ENCODE measurements around the gene HSFX4.

HSFX4 gene

DNA sequence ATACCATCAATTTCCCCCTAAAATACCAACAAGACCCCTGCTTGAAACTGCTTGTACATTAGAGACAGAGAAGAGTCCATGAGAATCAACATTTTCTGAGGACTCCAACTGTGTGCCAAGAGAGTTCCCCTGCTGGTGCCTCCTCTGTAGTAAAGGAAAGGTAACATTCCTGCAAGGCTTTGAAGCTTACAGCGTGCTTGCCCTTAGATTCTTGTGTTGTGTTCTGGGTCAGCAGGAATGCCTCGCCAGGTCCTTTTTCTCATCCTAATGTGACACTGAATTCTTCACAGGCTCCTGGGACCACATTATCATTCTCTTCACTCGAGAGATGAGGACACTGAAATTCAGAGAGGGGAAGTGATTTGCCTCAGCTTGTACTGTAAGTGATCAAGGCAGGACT, 18.6 kb downstream of the HSFX4 start:
- DNase-seq (ENCODE audit: low read depth), result no peak
- TF ChIP-seq, protein P1, sequence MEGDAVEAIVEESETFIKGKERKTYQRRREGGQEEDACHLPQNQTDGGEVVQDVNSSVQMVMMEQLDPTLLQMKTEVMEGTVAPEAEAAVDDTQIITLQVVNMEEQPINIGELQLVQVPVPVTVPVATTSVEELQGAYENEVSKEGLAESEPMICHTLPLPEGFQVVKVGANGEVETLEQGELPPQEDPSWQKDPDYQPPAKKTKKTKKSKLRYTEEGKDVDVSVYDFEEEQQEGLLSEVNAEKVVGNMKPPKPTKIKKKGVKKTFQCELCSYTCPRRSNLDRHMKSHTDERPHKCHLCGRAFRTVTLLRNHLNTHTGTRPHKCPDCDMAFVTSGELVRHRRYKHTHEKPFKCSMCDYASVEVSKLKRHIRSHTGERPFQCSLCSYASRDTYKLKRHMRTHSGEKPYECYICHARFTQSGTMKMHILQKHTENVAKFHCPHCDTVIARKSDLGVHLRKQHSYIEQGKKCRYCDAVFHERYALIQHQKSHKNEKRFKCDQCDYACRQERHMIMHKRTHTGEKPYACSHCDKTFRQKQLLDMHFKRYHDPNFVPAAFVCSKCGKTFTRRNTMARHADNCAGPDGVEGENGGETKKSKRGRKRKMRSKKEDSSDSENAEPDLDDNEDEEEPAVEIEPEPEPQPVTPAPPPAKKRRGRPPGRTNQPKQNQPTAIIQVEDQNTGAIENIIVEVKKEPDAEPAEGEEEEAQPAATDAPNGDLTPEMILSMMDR (IDR thresholded peaks at IDR 0.05; ENCODE audit: insufficient read depth, low read depth, low read length, missing control alignments), result no peak
- no peak overlapping the region for H3K4me3 ChIP-seq (ENCODE audit: low read depth, low read length)

DNA sequence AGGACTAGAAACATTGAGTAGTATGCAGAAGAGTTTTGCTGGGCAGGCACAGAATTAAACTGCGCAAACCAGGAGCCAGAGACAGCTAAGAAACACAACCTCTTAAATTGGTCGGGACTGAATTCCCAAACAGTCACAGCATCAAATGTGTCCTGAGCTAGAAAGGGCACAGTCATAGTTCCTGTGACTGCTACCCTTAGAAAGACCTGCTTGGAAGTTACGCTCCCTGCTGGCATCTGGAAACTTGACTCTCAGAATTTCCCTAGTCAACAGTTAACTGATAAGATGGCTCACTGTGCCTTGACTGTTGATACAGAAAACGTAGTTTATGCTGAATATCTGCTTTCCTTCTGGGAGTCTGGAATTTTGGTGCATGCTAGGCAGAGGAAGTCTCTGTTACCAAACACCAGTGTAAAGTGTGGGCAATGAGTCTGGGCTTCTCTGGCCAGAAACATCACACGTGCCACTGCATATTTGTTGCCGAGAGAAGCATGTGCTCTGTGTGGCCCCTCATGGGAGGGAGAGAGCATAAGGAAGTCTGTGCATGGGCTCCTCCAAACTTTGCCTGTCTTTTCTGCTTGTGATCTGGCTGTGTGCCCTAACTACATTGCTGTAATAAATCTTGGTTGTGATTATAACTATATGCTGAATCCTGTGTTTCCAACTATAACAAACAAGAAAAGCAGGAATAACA, 20.5 kb downstream of the HSFX4 start:
- TF ChIP-seq, protein P1 (IDR thresholded peaks at IDR 0.05; ENCODE audit: insufficient read depth, low read depth, low read length, missing control alignments), result no peak
- no peak for DNase-seq (ENCODE audit: low read depth)
- H3K4me3 ChIP-seq (ENCODE audit: low read depth, low read length), result no peak overlapping the region

DNA sequence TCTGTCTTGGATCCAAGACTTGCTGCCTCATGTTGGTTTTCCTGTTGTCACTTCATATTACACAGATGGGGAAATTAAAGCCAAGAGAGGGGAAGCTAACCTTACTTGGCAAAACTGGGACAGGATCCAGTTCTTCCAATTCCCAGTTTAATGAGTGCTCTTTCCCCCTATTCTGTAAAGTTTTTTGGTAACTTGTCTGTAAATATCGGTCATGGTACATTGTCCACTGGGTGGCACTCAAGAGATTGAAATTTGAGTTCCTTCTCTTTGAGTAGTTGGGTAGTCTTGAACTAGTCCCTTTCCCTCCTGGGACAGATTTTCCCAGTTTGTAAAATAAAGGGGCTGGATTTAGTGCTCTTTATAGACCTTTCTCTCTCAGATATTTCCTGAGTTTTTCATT, 21.3 kb downstream of the HSFX4 start:
- DNase-seq (ENCODE audit: low read depth), result peak; percentile 21
- H3K4me3 ChIP-seq (ENCODE audit: low read depth, low read length), result no peak overlapping the region
- TF ChIP-seq, protein P1 (IDR thresholded peaks at IDR 0.05; ENCODE audit: insufficient read depth, low read depth, low read length, missing control alignments), result no peak

DNA sequence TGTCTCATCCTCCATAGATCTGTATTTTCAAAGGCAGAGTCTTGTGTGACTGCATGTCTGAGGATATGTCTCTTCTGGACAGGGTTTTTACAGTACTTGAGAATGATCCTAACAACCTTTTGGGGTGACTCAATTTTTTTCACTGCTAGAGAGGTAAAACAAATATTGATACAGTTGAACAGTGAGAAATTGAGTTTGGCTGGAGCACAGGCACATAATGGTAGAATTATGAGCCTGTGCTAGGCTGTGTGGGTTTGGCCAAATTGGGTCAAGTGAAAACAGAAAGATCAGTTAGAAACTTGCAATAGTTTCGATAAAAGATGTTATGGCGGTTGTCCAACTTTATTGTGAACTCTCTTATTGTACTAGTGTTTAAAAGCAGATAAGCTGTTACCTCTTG, 32.2 kb downstream of the HSFX4 start:
- no peak for DNase-seq (ENCODE audit: low read depth)
- no peak overlapping the region for H3K4me3 ChIP-seq (ENCODE audit: low read depth, low read length)
- TF ChIP-seq, protein P1 (IDR thresholded peaks at IDR 0.05; ENCODE audit: insufficient read depth, low read depth, low read length, missing control alignments), result no peak

DNA sequence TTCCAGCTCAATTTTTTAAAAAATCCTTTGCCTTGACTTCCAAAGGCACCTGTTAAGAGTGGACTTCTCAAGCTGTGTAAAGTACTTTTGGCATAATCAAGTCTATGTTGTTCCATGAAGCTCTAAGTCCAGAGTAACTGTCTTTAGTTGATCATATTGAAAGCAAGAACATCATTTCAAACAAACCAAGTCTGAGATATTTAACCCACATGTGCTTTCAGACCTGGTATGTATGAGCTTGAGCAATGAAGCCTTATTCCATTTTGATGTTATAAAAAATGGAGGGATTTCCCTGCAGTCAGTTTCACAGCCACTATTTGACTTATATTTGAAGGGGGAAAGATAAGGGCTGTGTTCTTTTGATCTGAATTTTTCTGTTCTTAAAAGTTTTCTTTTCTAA, 32.6 kb downstream of the HSFX4 start:
- H3K4me3 ChIP-seq (ENCODE audit: low read depth, low read length), result no peak overlapping the region
- DNase-seq (ENCODE audit: low read depth), result no peak
- TF ChIP-seq, protein P1 (IDR thresholded peaks at IDR 0.05; ENCODE audit: insufficient read depth, low read depth, low read length, missing control alignments), result no peak

DNA sequence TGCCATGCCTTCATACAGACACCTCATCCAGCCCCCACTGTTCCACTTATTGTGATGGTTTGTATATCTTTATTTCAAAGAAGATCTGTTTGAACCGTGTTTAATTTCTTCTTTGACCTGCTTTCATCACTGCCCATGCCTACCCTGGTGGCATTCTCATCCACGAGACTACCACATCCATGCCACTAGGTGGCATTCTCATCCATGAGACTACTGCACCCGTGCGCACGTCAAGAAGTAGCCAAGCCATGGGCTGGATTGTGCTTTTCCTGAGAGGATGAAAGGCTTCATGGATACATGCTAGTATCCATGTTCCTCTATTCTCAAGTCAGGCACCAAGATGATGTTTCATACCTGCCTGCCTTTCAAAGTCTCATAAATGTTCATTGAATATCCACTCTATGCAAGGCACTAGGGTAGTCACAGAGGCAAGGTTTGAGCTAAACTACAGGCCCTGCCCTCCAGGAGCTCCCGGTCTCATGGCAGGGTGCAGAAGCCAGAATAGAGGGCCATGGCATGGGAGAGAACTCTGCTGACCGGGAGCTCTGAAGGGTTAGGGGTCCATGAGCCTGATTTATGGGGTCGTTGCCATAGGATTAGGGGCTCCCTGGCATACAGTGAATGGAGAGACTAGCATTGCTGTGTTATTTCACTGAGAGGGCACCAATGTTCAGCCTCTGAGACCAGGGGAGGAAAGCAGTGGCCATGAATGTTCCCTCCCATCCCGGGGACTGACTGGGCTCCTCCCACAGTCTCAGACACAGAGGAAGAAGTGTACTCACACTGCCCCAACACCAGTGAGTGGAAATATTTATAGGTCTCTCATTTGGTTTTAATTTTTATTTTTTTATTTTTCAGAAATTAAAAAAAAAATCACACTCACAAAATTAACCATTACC, 33.7 kb downstream of the HSFX4 start:
- TF ChIP-seq, protein P1 (IDR thresholded peaks at IDR 0.05; ENCODE audit: insufficient read depth, low read depth, low read length, missing control alignments), result peak; percentile 53
- DNase-seq (ENCODE audit: low read depth), result peak; percentile 31
- H3K4me3 ChIP-seq (ENCODE audit: low read depth, low read length), result no peak overlapping the region

Measured in GM12865 (cell line).